GM06990 (cell line): ENCODE results near the gene MINDY3.
"Not testable (repeated sequence)": the region's sequence is repeated elsewhere in the genome, so short reads cannot be mapped to it uniquely, and the experiment has no call there.

Source experiments
- DNase-seq: peaks from one replicate; pipeline ENCODE4 v3.0.0-alpha.2; 2011; ENCODE audit not compliant: insufficient read length; ENCODE audit errors: extremely low read depth
- H3K27me3 ChIP-seq: replicated peaks from 2 replicates; pipeline ENCODE4 v1.6.0; 2011; ENCODE audit warnings: low read length; ENCODE audit not compliant: control insufficient read depth, insufficient read depth
- H3K36me3 ChIP-seq: 2 replicates; pipeline ENCODE4 v1.5.1; 2011; ENCODE audit warnings: low read length; ENCODE audit not compliant: control insufficient read depth, insufficient read depth
- H3K4me3 ChIP-seq: replicated peaks from 2 replicates; pipeline ENCODE4 v1.5.1; 2011; ENCODE audit warnings: low read depth, mild to moderate bottlenecking, control low read depth, low read length
- CTCF ChIP-seq: IDR thresholded peaks from 2 replicates; pipeline ENCODE4 v1.5.1; 2011; ENCODE audit warnings: low read length, control low read depth, mild to moderate bottlenecking, inconsistent platforms; ENCODE audit not compliant: insufficient read depth, poor library complexity, severe bottlenecking

Gene MINDY3

DNA sequence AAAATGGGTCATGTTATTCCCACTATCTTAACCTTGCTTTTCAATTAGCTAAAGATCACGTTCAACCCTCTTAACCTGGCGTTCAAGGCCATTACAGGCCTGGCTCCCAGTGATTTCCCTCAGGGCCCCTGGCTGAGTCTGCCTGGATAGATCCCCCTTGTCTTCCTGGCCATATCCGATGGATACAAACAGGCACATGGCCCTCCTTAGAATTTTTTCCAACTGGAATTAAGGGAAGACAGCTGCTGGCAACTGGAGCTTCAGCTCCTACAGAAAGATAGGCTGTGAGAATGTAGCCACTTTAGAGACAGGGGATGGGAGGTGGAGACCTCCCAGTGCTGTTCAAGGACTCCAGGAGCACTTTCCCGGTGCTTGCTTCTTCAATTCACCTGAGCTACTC is 77.5 kb downstream of the MINDY3 start:
- no peak for TF ChIP-seq CTCF
- Histone ChIP-seq H3K36me3 (peaks cover 5% of the 10 kb centered on the region), H3K27me3 (no peaks in the 10 kb centered on the region), H3K4me3 (no peak overlapping the region)
- DNase-seq, result no peak

DNA sequence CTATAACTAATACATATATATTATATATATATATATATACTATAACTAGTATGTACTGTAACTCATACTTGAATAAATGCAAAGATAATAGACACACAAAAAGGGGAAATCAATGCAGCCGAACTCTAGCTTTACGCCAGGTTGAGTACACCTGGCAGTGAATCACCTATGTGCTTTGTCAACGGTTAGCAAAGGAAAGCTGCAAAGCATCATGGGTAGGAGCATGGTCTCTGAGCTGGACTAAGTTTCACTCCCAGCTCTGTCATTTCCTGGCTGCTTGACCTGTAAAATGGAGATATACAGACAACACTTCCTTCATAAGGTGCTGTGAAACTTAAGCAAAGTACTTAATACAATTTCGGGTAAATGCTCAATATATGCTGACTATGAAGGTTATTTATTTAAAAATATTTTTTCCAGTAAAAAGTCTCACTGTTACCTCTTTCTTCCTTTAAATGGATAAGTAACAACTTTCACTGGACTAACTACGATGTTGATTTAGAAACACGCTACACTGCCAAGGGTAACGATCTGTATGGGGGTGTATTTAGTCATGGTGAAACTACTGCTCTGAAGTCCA is 78.8 kb downstream of the MINDY3 start:
- no peak for TF ChIP-seq CTCF
- DNase-seq, result no peak
- no peak overlapping the region for H3K4me3 ChIP-seq
- peaks cover 5% of the 10 kb centered on the region for H3K36me3 ChIP-seq
- H3K27me3 ChIP-seq, result no peaks in the 10 kb centered on the region

GRCh38 chr10:15780353-15781135 is 79.8 kb downstream of the MINDY3 start:
- H3K4me3 ChIP-seq, result no peak overlapping the region
- no peak for DNase-seq
- H3K27me3 ChIP-seq, result no peaks in the 10 kb centered on the region
- peaks cover 1% of the 10 kb centered on the region for H3K36me3 ChIP-seq
- no peak for TF ChIP-seq CTCF

- no peak for DNase-seq
- no peak for TF ChIP-seq CTCF
- Histone ChIP-seq H3K27me3 (no peaks in the 10 kb centered on the region), H3K36me3 (no peaks in the 10 kb centered on the region; the same call in 1 of the 2 replicates), H3K4me3 (no peak overlapping the region)
These were observed 84.8 kb downstream of the MINDY3 start for GRCh38 chr10:15775513-15775912.

DNA sequence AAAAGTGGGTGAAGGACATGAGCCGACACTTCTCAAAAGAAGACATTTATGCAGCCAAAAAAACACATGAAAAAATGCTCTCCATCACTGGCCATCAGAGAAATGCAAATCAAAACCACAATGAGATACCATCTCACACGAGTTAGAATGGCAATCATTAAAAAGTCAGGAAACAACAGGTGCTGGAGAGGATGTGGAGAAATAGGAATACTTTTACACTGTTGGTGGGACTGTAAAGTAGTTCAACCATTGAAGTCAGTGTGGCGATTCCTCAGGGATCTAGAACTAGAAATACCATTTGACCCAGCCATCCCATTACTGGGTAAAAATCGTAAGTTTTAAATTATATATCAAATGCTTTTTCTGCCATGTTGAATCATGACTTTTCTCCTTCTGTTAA is 85.8 kb downstream of the MINDY3 start:
- not testable (repeated sequence) for H3K36me3 ChIP-seq, DNase-seq, H3K4me3 ChIP-seq

DNA sequence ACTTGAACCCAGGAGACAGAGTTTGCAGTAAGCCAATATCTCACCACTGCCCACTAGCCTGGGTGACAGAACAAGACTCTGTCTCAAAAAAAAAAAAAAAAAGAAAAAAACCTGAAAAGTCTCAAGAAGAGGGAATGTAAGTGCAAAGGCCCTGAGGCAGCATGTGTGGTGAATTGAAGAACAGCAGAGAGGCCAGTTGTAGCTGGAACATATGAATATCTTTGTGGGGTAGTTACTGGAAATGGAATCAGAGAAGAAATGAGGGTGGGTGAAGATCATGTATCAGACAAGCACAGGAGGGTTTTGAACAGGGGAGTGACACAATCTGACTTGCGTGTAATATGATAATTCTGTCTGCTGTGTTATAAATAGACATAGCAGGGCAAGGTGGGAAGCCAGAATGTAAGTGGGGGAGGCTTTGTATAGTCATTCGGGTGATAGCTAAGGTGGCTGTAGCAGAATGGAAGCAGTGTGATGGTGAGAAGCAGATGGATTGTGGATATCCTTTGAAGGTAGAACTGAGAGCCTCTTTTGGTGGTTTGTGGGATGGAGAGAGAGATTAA is 95.3 kb downstream of the MINDY3 start:
- DNase-seq, result no peak
- H3K4me3 ChIP-seq, result no peak overlapping the region
- H3K27me3 ChIP-seq, result no peaks in the 10 kb centered on the region
- TF ChIP-seq CTCF, result no peak
- no peaks in the 10 kb centered on the region for H3K36me3 ChIP-seq

More for the DNA sequence above, 85.8 kb downstream of the MINDY3 start:
- H3K27me3 ChIP-seq, result not testable (repeated sequence)
